Caco-2 (cell line): Measurements from ENCODE around the gene DHX57. TPM values are rescaled to one million over a fixed set of nuclear protein-coding genes. Genes with fewer than 3 reads are reported as not detected.

Experiments used
- BruUV-seq: library from RNA; stranded (reverse); fragments of 400-500 nt; replicated peaks from 2 replicates; lab custom pipeline; 2021; lab: Mats Ljungman, UMichigan
- CTCF ChIA-PET: fragments of 300-600 bp; sonication (Branson Sonifier 250); formaldehyde crosslinking; loops from one replicate; lab custom pipeline; 2022; ENCODE audit warnings: antibody characterized with exemption; lab: Charles Lee
- POLR2A ChIA-PET: fragments of 300-600 bp; sonication (Branson Sonifier 250); formaldehyde crosslinking; loops from one replicate; lab custom pipeline; 2022; ENCODE audit warnings: antibody characterized with exemption; lab: Charles Lee
- DNase-seq, 2 experiments: peaks; one replicate each; pipeline versions ENCODE4 v3.0.0 to v3.0.0-alpha.2; 2020 to 2022
- H3K27me3 ChIP-seq: replicated peaks from 2 replicates; pipeline ENCODE4 v1.6.0; 2011; ENCODE audit warnings: low read length; ENCODE audit not compliant: control insufficient read depth, insufficient read depth
- H3K36me3 ChIP-seq: 2 replicates; pipeline ENCODE4 v1.5.1; 2011; ENCODE audit warnings: low read length; ENCODE audit not compliant: control insufficient read depth, insufficient read depth
- H3K4me1 ChIP-seq: fragments of 250-450 bp; sonication (Bioruptor Pico); 2 replicates; pipeline ENCODE4 v1.5.1; 2020; ENCODE audit warnings: mild to moderate bottlenecking
- H3K4me3 ChIP-seq: 2 replicates; pipeline ENCODE4 v1.5.1; 2011; ENCODE audit warnings: low read depth, mild to moderate bottlenecking, control low read depth, low read length
- H3K9me3 ChIP-seq: fragments of 250-450 bp; sonication (Bioruptor Pico); 2 replicates; pipeline ENCODE4 v1.5.1; 2020; ENCODE audit warnings: mild to moderate bottlenecking, moderate library complexity
- H3K27ac Mint-ChIP-seq: one replicate; pipeline ENCODE4 v1.8.0; 2022; ENCODE audit warnings: mixed read lengths; ENCODE audit not compliant: unreplicated experiment
- H3K27me3 Mint-ChIP-seq: one replicate; pipeline ENCODE4 v1.8.0; 2022; ENCODE audit warnings: mixed read lengths; ENCODE audit not compliant: insufficient read depth, unreplicated experiment
- H3K36me3 Mint-ChIP-seq: one replicate; pipeline ENCODE4 v1.8.0; 2022; ENCODE audit warnings: mild to moderate bottlenecking, mixed read lengths; ENCODE audit not compliant: insufficient read depth, unreplicated experiment
- H3K4me1 Mint-ChIP-seq: one replicate; pipeline ENCODE4 v1.8.0; 2022; ENCODE audit warnings: low read depth, mixed read lengths; ENCODE audit not compliant: unreplicated experiment
- H3K4me3 Mint-ChIP-seq: one replicate; pipeline ENCODE4 v1.8.0; 2022; ENCODE audit warnings: mild to moderate bottlenecking, moderate library complexity, mixed read lengths; ENCODE audit not compliant: unreplicated experiment
- H3K9me3 Mint-ChIP-seq: one replicate; pipeline ENCODE4 v1.8.0; 2022; ENCODE audit warnings: mixed read lengths; ENCODE audit not compliant: unreplicated experiment
- intact Hi-C: fragments of 100-400 bp; cut with micrococcal nuclease; formaldehyde crosslinking; loops from one replicate; pipeline ENCODE4 v1.10.0; 2022; ENCODE audit not compliant: unreplicated experiment
- total RNA-seq: library from RNA; stranded (reverse); gene quantifications from 2 replicates; pipeline ENCODE4 v1.2.3, GENCODE V29; 2022
- TF ChIP-seq, protein P1 (sequence below), 2 experiments: fragments of 200-600 bp in 1 of 2; IDR thresholded peaks; 1 replicate in 1 of 2; 2 replicates in 1 of 2; pipeline versions ENCODE4 v1.5.1 to v1.8.0; 2011 to 2022; ENCODE audit warnings: antibody characterized with exemption in 1 of 2, control low read depth in 1 of 2, inconsistent platforms in 1 of 2, low read depth in 1 of 2, low read length in 1 of 2, mild to moderate bottlenecking in 1 of 2, moderate library complexity in 1 of 2; ENCODE audit not compliant: insufficient read depth in 1 of 2, severe bottlenecking in 1 of 2, unreplicated experiment in 1 of 2

DHX57 gene
- total RNA-seq, 1 experiment from 2014 or later = 20.6 TPM

- TF ChIP-seq, protein P1, sequence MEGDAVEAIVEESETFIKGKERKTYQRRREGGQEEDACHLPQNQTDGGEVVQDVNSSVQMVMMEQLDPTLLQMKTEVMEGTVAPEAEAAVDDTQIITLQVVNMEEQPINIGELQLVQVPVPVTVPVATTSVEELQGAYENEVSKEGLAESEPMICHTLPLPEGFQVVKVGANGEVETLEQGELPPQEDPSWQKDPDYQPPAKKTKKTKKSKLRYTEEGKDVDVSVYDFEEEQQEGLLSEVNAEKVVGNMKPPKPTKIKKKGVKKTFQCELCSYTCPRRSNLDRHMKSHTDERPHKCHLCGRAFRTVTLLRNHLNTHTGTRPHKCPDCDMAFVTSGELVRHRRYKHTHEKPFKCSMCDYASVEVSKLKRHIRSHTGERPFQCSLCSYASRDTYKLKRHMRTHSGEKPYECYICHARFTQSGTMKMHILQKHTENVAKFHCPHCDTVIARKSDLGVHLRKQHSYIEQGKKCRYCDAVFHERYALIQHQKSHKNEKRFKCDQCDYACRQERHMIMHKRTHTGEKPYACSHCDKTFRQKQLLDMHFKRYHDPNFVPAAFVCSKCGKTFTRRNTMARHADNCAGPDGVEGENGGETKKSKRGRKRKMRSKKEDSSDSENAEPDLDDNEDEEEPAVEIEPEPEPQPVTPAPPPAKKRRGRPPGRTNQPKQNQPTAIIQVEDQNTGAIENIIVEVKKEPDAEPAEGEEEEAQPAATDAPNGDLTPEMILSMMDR (IDR thresholded peaks at IDR 0.05; ENCODE audit: insufficient read depth in 1 of 2, low read depth in 1 of 2, low read length in 1 of 2, severe bottlenecking in 1 of 2, unreplicated experiment in 1 of 2) = no peak
- Histone ChIP-seq H3K4me1 (peaks cover 8% of the 10 kb centered on the region; the same call in 1 of the 2 replicates), H3K27me3 (no peaks in the 10 kb centered on the region), H3K4me3 (no peak overlapping the region), H3K36me3 (no peaks in the 10 kb centered on the region), H3K9me3 (no peaks in the 10 kb centered on the region)
- Mint-ChIP-seq H3K4me1 (peaks cover 6% of the 10 kb centered on the region), H3K27me3 (no peaks in the 10 kb centered on the region), H3K36me3 (peaks cover 29% of the 10 kb centered on the region), H3K9me3 (peaks cover 6% of the 10 kb centered on the region), H3K27ac (no peak overlapping the region), H3K4me3 (no peak overlapping the region)
- DNase-seq = no peak
- POLR2A ChIA-PET = no interaction called here
- BruUV-seq = no TSS peak
- intact Hi-C loops = no loop called here
- CTCF ChIA-PET = interaction anchor here (1.2 kb wide), 1 partner anchor 122 kb away, joined by 7 read pairs; no protein-coding TSS in a partner anchor
Observed at GRCh38 chr2:38825956-38826355, 49.8 kb downstream of the DHX57 start.

- no peaks in the 10 kb centered on the region for H3K9me3 ChIP-seq
- no TSS peak for BruUV-seq
- DNase-seq = no peak
- Mint-ChIP-seq H3K9me3 (peaks cover 9% of the 10 kb centered on the region), H3K27me3 (no peaks in the 10 kb centered on the region), H3K4me1 (peaks cover 6% of the 10 kb centered on the region), H3K4me3 (no peak overlapping the region), H3K27ac (no peak overlapping the region), H3K36me3 (peaks cover 31% of the 10 kb centered on the region)
- peaks cover 8% of the 10 kb centered on the region; the same call in 1 of the 2 replicates for H3K4me1 ChIP-seq
- no peak overlapping the region for H3K4me3 ChIP-seq
- intact Hi-C loops = no loop called here
- ChIA-PET POLR2A (no interaction called here), CTCF (no interaction called here)
- H3K36me3 ChIP-seq = no peaks in the 10 kb centered on the region
- TF ChIP-seq, protein P1 (IDR thresholded peaks at IDR 0.05; ENCODE audit: insufficient read depth in 1 of 2, low read depth in 1 of 2, low read length in 1 of 2, severe bottlenecking in 1 of 2, unreplicated experiment in 1 of 2) = no peak
- no peaks in the 10 kb centered on the region for H3K27me3 ChIP-seq
Observed at GRCh38 chr2:38824906-38825305, 50.8 kb downstream of the DHX57 start.

DNA sequence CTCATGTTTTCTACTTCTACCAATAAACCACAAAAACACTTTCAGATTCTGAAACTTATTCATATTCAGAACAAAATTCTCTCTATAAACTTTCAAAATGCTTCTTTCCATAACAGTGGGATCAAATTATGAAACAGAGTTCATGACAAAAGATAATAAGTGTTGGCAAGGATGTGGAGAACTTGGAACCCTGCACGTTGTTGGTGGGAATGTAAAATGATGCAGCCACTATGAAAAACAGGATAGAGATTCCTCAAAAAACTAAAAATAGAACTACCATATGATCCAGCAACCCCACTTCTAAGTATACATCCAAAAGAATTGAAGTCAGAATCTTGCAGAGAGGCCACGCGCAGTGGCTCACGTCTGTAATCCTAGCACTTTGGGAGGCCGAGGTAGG is 52.3 kb downstream of the DHX57 start:
- Mint-ChIP-seq H3K9me3 (peaks cover 9% of the 10 kb centered on the region), H3K4me3 (no peak overlapping the region), H3K4me1 (peaks cover 6% of the 10 kb centered on the region), H3K36me3 (peaks cover 35% of the 10 kb centered on the region), H3K27me3 (no peaks in the 10 kb centered on the region), H3K27ac (no peak overlapping the region)
- TF ChIP-seq, protein P1 (IDR thresholded peaks at IDR 0.05; ENCODE audit: insufficient read depth in 1 of 2, low read depth in 1 of 2, low read length in 1 of 2, severe bottlenecking in 1 of 2, unreplicated experiment in 1 of 2) = no peak
- H3K4me1 ChIP-seq = peaks cover 8% of the 10 kb centered on the region; the same call in 1 of the 2 replicates
- no TSS peak for BruUV-seq
- H3K4me3 ChIP-seq = no peak overlapping the region
- H3K9me3 ChIP-seq = no peaks in the 10 kb centered on the region
- H3K36me3 ChIP-seq = no peaks in the 10 kb centered on the region
- H3K27me3 ChIP-seq = no peaks in the 10 kb centered on the region
- CTCF ChIA-PET = no interaction called here
- POLR2A ChIA-PET = no interaction called here
- DNase-seq = no peak
- intact Hi-C loops = no loop called here
